OCI-LY3 (cell line): ENCODE measurements around the gene IBA57.

Experiments
- H2AFZ ChIP-seq: fragments of 200-600, 300-600 bp; shearing (Covaris generic); 2 replicates; pipeline ENCODE4 v1.6.0; 2014; ENCODE audit warnings: antibody characterized with exemption, low read depth, low read length
- H3K27ac ChIP-seq: fragments of 200-600, 300-600 bp; sonication (generic); 2 replicates; pipeline ENCODE4 v1.5.1; 2014; ENCODE audit warnings: mild to moderate bottlenecking, low read length, moderate library complexity, mixed read lengths
- H3K27me3 ChIP-seq: fragments of 200-600, 300-600 bp; sonication (generic); 2 replicates; pipeline ENCODE4 v1.6.1; 2014; ENCODE audit warnings: low read depth, low read length, mixed read lengths
- H3K36me3 ChIP-seq: fragments of 200-600, 300-600 bp; sonication (generic); replicated peaks from 2 replicates; pipeline ENCODE3; 2014; ENCODE audit warnings: low read depth, low read length, mixed read lengths
- H3K4me1 ChIP-seq: fragments of 300-600, 200-600 bp; sonication (generic); 2 replicates; pipeline ENCODE4 v1.6.1; 2014; ENCODE audit warnings: low read length, mixed read lengths
- H3K4me2 ChIP-seq: fragments of 200-600, 300-600 bp; sonication (generic); 2 replicates; pipeline ENCODE4 v1.6.1; 2014; ENCODE audit warnings: low read length, mixed read lengths
- H3K4me3 ChIP-seq: fragments of 300-600, 200-600 bp; sonication (generic); 2 replicates; pipeline ENCODE4 v1.5.1; 2014; ENCODE audit warnings: antibody characterized with exemption, mild to moderate bottlenecking, low read length, moderate library complexity
- H3K79me2 ChIP-seq: fragments of 300-600, 200-600 bp; shearing (Covaris generic); 2 replicates; pipeline ENCODE4 v1.6.1; 2014; ENCODE audit warnings: mild to moderate bottlenecking, low read length, mixed read lengths
- H3K9ac ChIP-seq: fragments of 300-600, 200-600 bp; shearing (Covaris generic); 2 replicates; pipeline ENCODE4 v1.6.0; 2014; ENCODE audit warnings: mild to moderate bottlenecking, low read length, moderate library complexity
- H3K9me3 ChIP-seq: fragments of 200-600, 300-600 bp; shearing (Covaris generic); 2 replicates; pipeline ENCODE4 v1.6.1; 2014; ENCODE audit warnings: low read length, mixed read lengths; ENCODE audit not compliant: insufficient read depth
- H4K20me1 ChIP-seq: fragments of 200-600, 300-600 bp; sonication (generic); 2 replicates; pipeline ENCODE4 v1.6.1; 2016; ENCODE audit warnings: low read length, mixed read lengths; ENCODE audit not compliant: insufficient read depth
- EZH2phosphoT487 ChIP-seq: fragments of 200-600 bp; shearing (Covaris generic); IDR thresholded peaks from 2 replicates; pipeline ENCODE4 v1.6.1; 2018; ENCODE audit warnings: antibody characterized with exemption, mixed run types, low read depth
- TF ChIP-seq, protein P1 (sequence below): fragments of 200-600, 300-600 bp; sonication (generic); IDR thresholded peaks from 2 replicates; pipeline ENCODE4 v1.5.1; 2014; ENCODE audit warnings: antibody characterized with exemption, low read length, low read depth

Gene IBA57

DNA sequence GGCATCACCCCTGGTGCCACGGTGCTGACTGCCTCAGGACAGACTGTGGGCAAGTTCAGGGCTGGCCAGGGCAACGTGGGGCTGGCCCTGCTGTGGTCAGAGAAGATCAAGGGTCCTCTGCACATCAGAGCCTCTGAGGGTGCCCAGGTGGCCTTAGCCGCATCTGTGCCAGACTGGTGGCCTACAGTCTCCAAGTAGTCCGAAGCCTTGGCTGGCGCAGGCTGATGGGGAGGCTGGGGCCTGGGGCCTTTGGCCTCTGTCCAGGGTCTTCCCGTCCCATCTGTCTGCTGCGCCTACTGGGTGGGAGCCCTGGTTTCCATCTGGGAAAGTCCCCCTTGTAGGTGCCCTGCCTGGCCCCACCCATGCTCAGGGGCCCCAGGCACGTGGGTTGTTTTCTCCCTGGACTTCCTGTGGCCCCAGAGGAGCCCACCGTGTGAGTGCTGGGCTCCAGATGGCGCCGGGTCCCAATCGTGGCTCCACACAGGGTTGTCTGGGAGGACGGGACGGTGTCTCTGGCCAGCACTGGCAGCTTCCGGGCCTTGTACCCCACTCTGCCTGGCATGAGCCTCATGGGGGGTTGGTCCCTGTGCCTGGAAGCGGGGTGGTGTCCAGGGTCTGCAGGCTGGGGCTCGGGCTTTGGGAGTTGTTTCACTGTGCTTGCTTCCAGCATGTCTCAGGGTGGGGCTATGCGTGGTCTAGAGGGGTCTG, 9.9 kb downstream of the IBA57 start:
- Histone ChIP-seq H3K79me2 (no peaks in the 10 kb centered on the region), H3K4me1 (no peaks in the 10 kb centered on the region), H3K27ac (no peak overlapping the region), H2AFZ (no peak overlapping the region), H3K36me3 (no peaks in the 10 kb centered on the region), H3K9me3 (no peaks in the 10 kb centered on the region), H3K9ac (no peak overlapping the region), H3K27me3 (no peaks in the 10 kb centered on the region), H3K4me2 (no peak overlapping the region), H4K20me1 (peaks cover 5% of the 10 kb centered on the region), H3K4me3 (no peak overlapping the region)
- TF ChIP-seq, protein P1, sequence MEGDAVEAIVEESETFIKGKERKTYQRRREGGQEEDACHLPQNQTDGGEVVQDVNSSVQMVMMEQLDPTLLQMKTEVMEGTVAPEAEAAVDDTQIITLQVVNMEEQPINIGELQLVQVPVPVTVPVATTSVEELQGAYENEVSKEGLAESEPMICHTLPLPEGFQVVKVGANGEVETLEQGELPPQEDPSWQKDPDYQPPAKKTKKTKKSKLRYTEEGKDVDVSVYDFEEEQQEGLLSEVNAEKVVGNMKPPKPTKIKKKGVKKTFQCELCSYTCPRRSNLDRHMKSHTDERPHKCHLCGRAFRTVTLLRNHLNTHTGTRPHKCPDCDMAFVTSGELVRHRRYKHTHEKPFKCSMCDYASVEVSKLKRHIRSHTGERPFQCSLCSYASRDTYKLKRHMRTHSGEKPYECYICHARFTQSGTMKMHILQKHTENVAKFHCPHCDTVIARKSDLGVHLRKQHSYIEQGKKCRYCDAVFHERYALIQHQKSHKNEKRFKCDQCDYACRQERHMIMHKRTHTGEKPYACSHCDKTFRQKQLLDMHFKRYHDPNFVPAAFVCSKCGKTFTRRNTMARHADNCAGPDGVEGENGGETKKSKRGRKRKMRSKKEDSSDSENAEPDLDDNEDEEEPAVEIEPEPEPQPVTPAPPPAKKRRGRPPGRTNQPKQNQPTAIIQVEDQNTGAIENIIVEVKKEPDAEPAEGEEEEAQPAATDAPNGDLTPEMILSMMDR: no peak
- TF ChIP-seq EZH2phosphoT487: no peak

DNA sequence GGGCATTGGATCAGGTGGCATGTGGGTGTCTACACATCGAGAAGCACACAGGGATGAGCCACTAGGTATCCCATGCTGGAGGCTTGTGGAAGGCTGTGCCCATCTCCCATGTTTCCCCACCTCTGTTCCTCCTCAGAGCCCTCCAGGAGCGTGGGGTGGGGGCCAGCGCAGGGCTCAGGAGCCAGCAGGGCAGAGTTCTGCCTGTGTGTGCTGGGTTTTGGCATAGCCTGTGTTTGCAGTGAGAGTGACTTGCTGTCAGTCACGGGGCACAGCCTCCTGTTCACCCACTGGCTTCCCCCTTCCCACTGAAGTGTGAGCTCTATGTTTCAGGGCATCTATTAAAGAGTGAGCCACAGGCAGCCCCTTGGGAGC, 10.4 kb downstream of the IBA57 start:
- H3K4me2 ChIP-seq: no peak overlapping the region
- H2AFZ ChIP-seq: no peak overlapping the region
- no peaks in the 10 kb centered on the region for H3K4me1 ChIP-seq
- H3K27me3 ChIP-seq: no peaks in the 10 kb centered on the region
- no peak overlapping the region for H3K27ac ChIP-seq
- H3K79me2 ChIP-seq: no peaks in the 10 kb centered on the region
- no peaks in the 10 kb centered on the region for H3K36me3 ChIP-seq
- TF ChIP-seq, protein P1: no peak
- no peak for TF ChIP-seq EZH2phosphoT487
- no peak overlapping the region for H3K4me3 ChIP-seq
- peaks cover 5% of the 10 kb centered on the region for H4K20me1 ChIP-seq
- no peak overlapping the region for H3K9ac ChIP-seq
- no peaks in the 10 kb centered on the region for H3K9me3 ChIP-seq

GRCh38 chr1:228176461-228177182, 11.0 kb downstream of the IBA57 start:
- no peak overlapping the region for H3K4me2 ChIP-seq
- no peak overlapping the region for H3K27ac ChIP-seq

DNA sequence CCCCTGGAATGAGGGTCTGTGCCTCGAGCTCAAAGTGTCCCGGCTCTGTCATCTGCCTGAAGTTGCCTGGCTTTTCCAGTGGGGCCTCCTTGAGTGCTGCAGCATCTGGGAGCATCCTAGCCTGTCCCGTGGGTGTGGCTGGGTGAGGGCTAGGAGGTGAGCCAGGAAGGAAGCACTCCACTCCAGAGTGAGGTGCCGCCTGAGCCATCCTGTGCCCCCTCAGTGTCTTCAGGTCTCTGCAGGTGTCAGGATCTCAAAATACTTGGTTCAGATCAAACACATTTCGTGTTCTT, 11.5 kb downstream of the IBA57 start:
- H3K4me1 ChIP-seq: no peaks in the 10 kb centered on the region
- H3K9me3 ChIP-seq: no peaks in the 10 kb centered on the region
- H3K27me3 ChIP-seq: no peaks in the 10 kb centered on the region
- H3K27ac ChIP-seq: no peak overlapping the region
- H3K79me2 ChIP-seq: no peaks in the 10 kb centered on the region
- no peaks in the 10 kb centered on the region for H3K36me3 ChIP-seq
- no peak overlapping the region for H3K4me2 ChIP-seq
- no peak overlapping the region for H2AFZ ChIP-seq
- H4K20me1 ChIP-seq: peaks cover 5% of the 10 kb centered on the region
- TF ChIP-seq, protein P1: no peak
- TF ChIP-seq EZH2phosphoT487: no peak
- no peak overlapping the region for H3K9ac ChIP-seq
- H3K4me3 ChIP-seq: no peak overlapping the region

More at GRCh38 chr1:228176461-228177182, 11.0 kb downstream of the IBA57 start:
- H3K9ac ChIP-seq: no peak overlapping the region
- no peaks in the 10 kb centered on the region for H3K27me3 ChIP-seq
- no peak for TF ChIP-seq EZH2phosphoT487
- TF ChIP-seq, protein P1: no peak
- H4K20me1 ChIP-seq: peaks cover 5% of the 10 kb centered on the region
- no peak overlapping the region for H2AFZ ChIP-seq
- no peak overlapping the region for H3K4me3 ChIP-seq
- no peaks in the 10 kb centered on the region for H3K79me2 ChIP-seq
- no peaks in the 10 kb centered on the region for H3K9me3 ChIP-seq
- no peaks in the 10 kb centered on the region for H3K36me3 ChIP-seq
- no peaks in the 10 kb centered on the region for H3K4me1 ChIP-seq
